Measurements from ENCODE around the gene CHD5.

GRCh38 chr1:6180268-6180706 lies at the start of gene CHD5:
- TF ChIP-seq POLR2A (IDR thresholded peaks at IDR 0.05), result no peak
- TF ChIP-seq CTCF (IDR thresholded peaks at IDR 0.05), result no peak

All from esophagus squamous epithelium (tissue), 4 donors.